Tibial artery (tissue), 4 donors: ENCODE results near the gene DHRS12.

Experiments
- DNase-seq, 2 donors: peaks; one replicate each; pipeline ENCODE4 v3.0.0-alpha.2; 2019
- H3K27ac ChIP-seq, 2 donors: fragments of 200-600 bp; sonication (generic) in 1 of 2; 1 replicate in 1 of 2; 2 replicates in 1 of 2; pipeline ENCODE4 v1.5.1; 2018 to 2019; ENCODE audit warnings: mild to moderate bottlenecking in 1 of 2
- H3K27me3 ChIP-seq, 2 donors: fragments of 200-600 bp; sonication (generic) in 1 of 2; one replicate each; pipeline versions ENCODE4 v1.5.1 to v1.6.0; 2016 to 2019
- H3K36me3 ChIP-seq, 3 donors: fragments of 200-600 bp; sonication (generic) in 2 of 3; one replicate each; pipeline ENCODE4 v1.5.1; 2016 to 2019; ENCODE audit warnings: mild to moderate bottlenecking in 2 of 3
- H3K4me1 ChIP-seq, 4 donors: fragments of 200-600 bp; sonication (generic) in 2 of 4; 1 replicate in 3 of 4; 2 replicates in 1 of 4; pipeline ENCODE4 v1.5.1; 2016 to 2019
- H3K4me3 ChIP-seq, 2 donors: fragments of 200-600 bp; sonication (generic) in 1 of 2; 1 replicate in 1 of 2; 2 replicates in 1 of 2; pipeline ENCODE4 v1.5.1; 2018 to 2019; ENCODE audit warnings: mild to moderate bottlenecking in 2 of 2
- H3K9me3 ChIP-seq, 3 donors: fragments of 200-600 bp; sonication (generic) in 1 of 3; one replicate each; pipeline ENCODE4 v1.5.1; 2016 to 2019
- CTCF ChIP-seq, 2 experiments: fragments of 200-600 bp in 1 of 2; fragments of 450-650 bp in 1 of 2; IDR thresholded peaks; one replicate each; pipeline ENCODE4 v1.5.1; 2017 to 2019; ENCODE audit warnings: antibody characterized with exemption in 2 of 2, mild to moderate bottlenecking in 1 of 2, moderate library complexity in 1 of 2
- intact Hi-C: fragments of 100-400 bp; cut with DNase I; formaldehyde crosslinking; loops from one replicate; pipeline ENCODE4 v1.15.0; 2023; ENCODE audit warnings: low total_unique reads

Gene DHRS12

GRCh38 chr13:51784097-51784496 is 19.9 kb downstream of the DHRS12 start:
- no peak overlapping the region for H3K4me3 ChIP-seq
- H3K27ac ChIP-seq, result no peak overlapping the region
- DNase-seq, result no peak
- TF ChIP-seq CTCF (IDR thresholded peaks at IDR 0.05), result no peak
- H3K36me3 ChIP-seq, result peaks cover 0 to 6% (median 0%) of the 10 kb centered on the region in 3 donors
- no peaks in the 10 kb centered on the region for H3K27me3 ChIP-seq
- intact Hi-C loops, result no loop called here
- H3K9me3 ChIP-seq, result no peaks in the 10 kb centered on the region
- H3K4me1 ChIP-seq, result peaks cover 0 to 5% (median 0%) of the 10 kb centered on the region in 4 donors

GRCh38 chr13:51783428-51784094 is 20.4 kb downstream of the DHRS12 start:
- H3K36me3 ChIP-seq, result peaks cover 0 to under 1% (median 0%) of the 10 kb centered on the region in 3 donors
- H3K27ac ChIP-seq, result no peak overlapping the region
- intact Hi-C loops, result no loop called here

GRCh38 chr13:51782026-51782710 is 21.8 kb downstream of the DHRS12 start:
- no peaks in the 10 kb centered on the region for H3K9me3 ChIP-seq
- no peak overlapping the region for H3K4me3 ChIP-seq
- intact Hi-C loops, result no loop called here
- no peak overlapping the region for H3K27ac ChIP-seq
- no peaks in the 10 kb centered on the region for H3K27me3 ChIP-seq
- DNase-seq, result no peak
- peaks cover 0 to 5% (median 0%) of the 10 kb centered on the region in 4 donors for H3K4me1 ChIP-seq
- TF ChIP-seq CTCF (IDR thresholded peaks at IDR 0.05), result no peak
- H3K36me3 ChIP-seq, result no peaks in the 10 kb centered on the region

More at GRCh38 chr13:51783428-51784094, 20.4 kb downstream of the DHRS12 start:
- Histone ChIP-seq H3K4me1 (peaks cover 0 to 5% (median 0%) of the 10 kb centered on the region in 4 donors), H3K4me3 (no peak overlapping the region), H3K9me3 (no peaks in the 10 kb centered on the region), H3K27me3 (no peaks in the 10 kb centered on the region)
- no peak for DNase-seq
- no peak for TF ChIP-seq CTCF (IDR thresholded peaks at IDR 0.05)

GRCh38 chr13:51781246-51782022 is 22.5 kb downstream of the DHRS12 start:
- DNase-seq, result no peak
- H3K27me3 ChIP-seq, result no peaks in the 10 kb centered on the region
- H3K27ac ChIP-seq, result no peak overlapping the region
- no peak for TF ChIP-seq CTCF (IDR thresholded peaks at IDR 0.05)
- H3K4me1 ChIP-seq, result peaks cover 0 to 5% (median 0%) of the 10 kb centered on the region in 4 donors
- no peak overlapping the region for H3K4me3 ChIP-seq
- no peaks in the 10 kb centered on the region for H3K9me3 ChIP-seq
- H3K36me3 ChIP-seq, result no peaks in the 10 kb centered on the region
- intact Hi-C loops, result no loop called here

- H3K4me3 ChIP-seq, result no peak overlapping the region
- H3K27ac ChIP-seq, result no peak overlapping the region
- no peak for TF ChIP-seq CTCF (IDR thresholded peaks at IDR 0.05)
- H3K27me3 ChIP-seq, result no peaks in the 10 kb centered on the region
- DNase-seq, result no peak
- no peaks in the 10 kb centered on the region for H3K9me3 ChIP-seq
- intact Hi-C loops, result no loop called here
- H3K36me3 ChIP-seq, result no peaks in the 10 kb centered on the region
- H3K4me1 ChIP-seq, result no peaks in the 10 kb centered on the region
Observed at GRCh38 chr13:51780099-51780498, 23.9 kb downstream of the DHRS12 start.
